Measurements from ENCODE around the gene MS4A18.
"Not testable (repeated sequence)": the region's sequence is repeated elsewhere in the genome, so short reads cannot be mapped to it uniquely, and the experiment has no call there.

GRCh38 chr11:60684541-60684848, 40.0 kb upstream of the MS4A18 start:
- not testable (repeated sequence) for TF ChIP-seq CTCF (IDR thresholded peaks at IDR 0.05; ENCODE audit: low read depth, low read length); POLR2A (IDR thresholded peaks at IDR 0.05; ENCODE audit: extremely low read depth, insufficient read length); MYC (IDR thresholded peaks at IDR 0.05; ENCODE audit: low read depth, low read length); MAX (IDR thresholded peaks at IDR 0.05; ENCODE audit: low read depth, low read length)
